Smooth muscle cell (in vitro differentiated cells): Measurements from ENCODE around the gene PBX4. TPM values are rescaled to one million over a fixed set of nuclear protein-coding genes. Genes with fewer than 3 reads are reported as not detected.

Source experiments
- DNase-seq: peaks from one replicate; lab custom pipeline; 2025; ENCODE audit not compliant: unreplicated experiment; lab: John Stamatoyannopoulos, UW
- H2AFZ ChIP-seq: fragments of 200-600 bp; sonication (generic); 2 replicates; pipeline ENCODE4 v1.6.0; 2016; ENCODE audit warnings: antibody characterized with exemption, low read depth, mild to moderate bottlenecking
- H3F3A ChIP-seq: fragments of 200-600 bp; sonication (generic); 2 replicates; pipeline ENCODE4 v1.6.0; 2017; ENCODE audit warnings: antibody characterized with exemption, low read depth
- H3K27ac ChIP-seq: fragments of 200-600 bp; sonication (generic); 2 replicates; pipeline ENCODE4 v1.5.1; 2016; ENCODE audit warnings: low read depth, mild to moderate bottlenecking
- H3K27me3 ChIP-seq: fragments of 200-600 bp; sonication (generic); 2 replicates; pipeline ENCODE4 v1.6.1; 2016; ENCODE audit warnings: low read depth, mild to moderate bottlenecking
- H3K36me3 ChIP-seq: fragments of 200-600 bp; sonication (generic); 2 replicates; pipeline ENCODE4 v1.5.1; 2016; ENCODE audit warnings: low read depth
- H3K4me1 ChIP-seq: fragments of 200-600 bp; sonication (generic); 2 replicates; pipeline ENCODE4 v1.5.1; 2016; ENCODE audit warnings: low read depth
- H3K4me2 ChIP-seq: fragments of 200-600 bp; sonication (generic); 2 replicates; pipeline ENCODE4 v1.6.0; 2016; ENCODE audit warnings: mild to moderate bottlenecking
- H3K4me3 ChIP-seq: fragments of 200-600 bp; sonication (generic); 2 replicates; pipeline ENCODE4 v1.5.1; 2016; ENCODE audit warnings: mild to moderate bottlenecking
- H3K79me2 ChIP-seq: fragments of 200-600 bp; sonication (generic); 2 replicates; pipeline ENCODE4 v1.6.0; 2016; ENCODE audit warnings: low read depth, mild to moderate bottlenecking
- H3K9ac ChIP-seq: fragments of 200-600 bp; sonication (generic); 2 replicates; pipeline ENCODE4 v1.6.0; 2016; ENCODE audit warnings: low read depth
- H3K9me3 ChIP-seq: fragments of 200-600 bp; sonication (generic); replicated peaks from 2 replicates; pipeline ENCODE4 v1.5.1; 2016; ENCODE audit warnings: low read depth
- H4K20me1 ChIP-seq: fragments of 200-600 bp; sonication (generic); 2 replicates; pipeline ENCODE4 v1.6.0; 2016; ENCODE audit warnings: low read depth
- WGBS: methylation state at CpG from one replicate; pipeline ENCODE4 v1.1.7; 2016; ENCODE audit warnings: low lambda C conversion rate; 5-methylcytosine and 5-hydroxymethylcytosine counted together
- polyA plus RNA-seq: library from polyadenylated mRNA; unstranded; fragments of >200 nt; fragmentation: Nextera tagmentation; extraction: Ambion mirVana; gene quantifications from 2 replicates; pipeline ENCODE4 v1.2.1, GENCODE V29; 2016
- total RNA-seq: library from RNA; depleted of rRNA; stranded (reverse); fragments of >200 nt; gene quantifications from 2 replicates; pipeline ENCODE4 v1.2.3, GENCODE V29; 2014
- TF ChIP-seq, protein P1 (sequence below): fragments of 200-600 bp; sonication (generic); IDR thresholded peaks from 2 replicates; pipeline ENCODE4 v1.5.1; 2017; ENCODE audit warnings: borderline replicate concordance, mild to moderate bottlenecking, antibody characterized with exemption; ENCODE audit not compliant: insufficient read depth, poor library complexity, severe bottlenecking

Gene PBX4
- total and polyA plus RNA-seq, 2 experiments from 2014 or later, result 1.7 to 2.5 TPM

DNA sequence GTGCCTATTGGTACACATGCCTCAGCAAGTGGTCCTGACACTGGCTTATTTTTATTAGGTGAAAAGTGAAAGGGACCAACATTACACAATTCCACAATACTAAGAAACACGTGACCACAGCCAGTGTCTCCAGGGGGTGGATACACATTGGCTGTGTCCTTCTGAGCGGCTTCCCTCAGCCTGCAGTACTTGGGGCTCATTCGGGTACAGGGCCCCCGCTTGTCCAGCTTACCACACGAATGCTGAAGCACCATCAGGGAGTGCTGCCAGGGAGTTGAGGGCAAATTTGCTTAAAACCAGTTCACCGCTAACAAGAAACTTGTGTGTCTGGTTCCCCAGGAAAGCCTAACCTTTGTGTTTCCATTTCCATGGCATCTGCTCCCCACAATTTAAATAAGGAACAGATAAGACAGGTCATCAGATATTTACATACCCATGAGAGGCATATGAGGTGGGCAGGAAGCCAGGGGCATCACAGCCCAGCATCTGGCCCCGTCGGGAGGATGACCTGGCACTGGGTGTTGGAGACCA is 23.3 kb downstream of the PBX4 start:
- H3K4me2 ChIP-seq, result no peak overlapping the region
- DNase-seq, result no peak
- H3K79me2 ChIP-seq, result no peaks in the 10 kb centered on the region
- H4K20me1 ChIP-seq, result no peaks in the 10 kb centered on the region
- H3K9me3 ChIP-seq, result no peaks in the 10 kb centered on the region
- no peaks in the 10 kb centered on the region for H3K27me3 ChIP-seq
- no peak overlapping the region for H3K9ac ChIP-seq
- no peaks in the 10 kb centered on the region for H3K36me3 ChIP-seq
- peaks cover 6% of the 10 kb centered on the region for H3K4me1 ChIP-seq
- H3K4me3 ChIP-seq, result no peak overlapping the region
- WGBS, result 75% methylated on average over 8 of the region's 8 CpGs
- no peak overlapping the region for H2AFZ ChIP-seq
- no peak overlapping the region for H3K27ac ChIP-seq
- TF ChIP-seq, protein P1, sequence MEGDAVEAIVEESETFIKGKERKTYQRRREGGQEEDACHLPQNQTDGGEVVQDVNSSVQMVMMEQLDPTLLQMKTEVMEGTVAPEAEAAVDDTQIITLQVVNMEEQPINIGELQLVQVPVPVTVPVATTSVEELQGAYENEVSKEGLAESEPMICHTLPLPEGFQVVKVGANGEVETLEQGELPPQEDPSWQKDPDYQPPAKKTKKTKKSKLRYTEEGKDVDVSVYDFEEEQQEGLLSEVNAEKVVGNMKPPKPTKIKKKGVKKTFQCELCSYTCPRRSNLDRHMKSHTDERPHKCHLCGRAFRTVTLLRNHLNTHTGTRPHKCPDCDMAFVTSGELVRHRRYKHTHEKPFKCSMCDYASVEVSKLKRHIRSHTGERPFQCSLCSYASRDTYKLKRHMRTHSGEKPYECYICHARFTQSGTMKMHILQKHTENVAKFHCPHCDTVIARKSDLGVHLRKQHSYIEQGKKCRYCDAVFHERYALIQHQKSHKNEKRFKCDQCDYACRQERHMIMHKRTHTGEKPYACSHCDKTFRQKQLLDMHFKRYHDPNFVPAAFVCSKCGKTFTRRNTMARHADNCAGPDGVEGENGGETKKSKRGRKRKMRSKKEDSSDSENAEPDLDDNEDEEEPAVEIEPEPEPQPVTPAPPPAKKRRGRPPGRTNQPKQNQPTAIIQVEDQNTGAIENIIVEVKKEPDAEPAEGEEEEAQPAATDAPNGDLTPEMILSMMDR, result no peak
- no peaks in the 10 kb centered on the region for H3F3A ChIP-seq

DNA sequence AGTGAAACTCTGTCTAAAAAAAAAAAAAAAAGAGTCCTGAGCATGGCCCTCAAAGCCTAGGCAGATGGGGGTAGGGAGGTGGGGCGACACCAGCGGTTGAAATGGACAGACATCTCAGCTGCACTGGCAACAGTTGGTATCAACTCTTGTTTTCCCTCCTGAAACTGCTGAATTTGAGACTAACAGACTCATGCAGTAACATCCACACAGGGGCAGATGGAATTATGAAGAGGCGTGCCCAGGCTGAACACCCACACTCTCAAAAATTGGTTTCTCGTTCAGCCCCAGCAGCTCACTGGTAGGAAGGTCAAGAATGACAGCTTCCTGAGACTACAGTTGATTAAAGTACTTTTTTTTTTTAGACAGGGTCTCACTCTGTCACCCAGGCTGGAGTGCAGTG is 24.1 kb downstream of the PBX4 start:
- no peak overlapping the region for H3K4me3 ChIP-seq
- H4K20me1 ChIP-seq, result no peaks in the 10 kb centered on the region
- TF ChIP-seq, protein P1, result no peak
- no peaks in the 10 kb centered on the region for H3K36me3 ChIP-seq
- 92% methylated on average over 4 of the region's 4 CpGs for WGBS
- H3F3A ChIP-seq, result no peaks in the 10 kb centered on the region
- peaks cover 6% of the 10 kb centered on the region for H3K4me1 ChIP-seq
- no peak overlapping the region for H2AFZ ChIP-seq
- H3K79me2 ChIP-seq, result no peaks in the 10 kb centered on the region
- no peak overlapping the region for H3K9ac ChIP-seq
- H3K27ac ChIP-seq, result no peak overlapping the region
- no peak overlapping the region for H3K4me2 ChIP-seq
- no peaks in the 10 kb centered on the region for H3K27me3 ChIP-seq
- no peaks in the 10 kb centered on the region for H3K9me3 ChIP-seq
- no peak for DNase-seq

DNA sequence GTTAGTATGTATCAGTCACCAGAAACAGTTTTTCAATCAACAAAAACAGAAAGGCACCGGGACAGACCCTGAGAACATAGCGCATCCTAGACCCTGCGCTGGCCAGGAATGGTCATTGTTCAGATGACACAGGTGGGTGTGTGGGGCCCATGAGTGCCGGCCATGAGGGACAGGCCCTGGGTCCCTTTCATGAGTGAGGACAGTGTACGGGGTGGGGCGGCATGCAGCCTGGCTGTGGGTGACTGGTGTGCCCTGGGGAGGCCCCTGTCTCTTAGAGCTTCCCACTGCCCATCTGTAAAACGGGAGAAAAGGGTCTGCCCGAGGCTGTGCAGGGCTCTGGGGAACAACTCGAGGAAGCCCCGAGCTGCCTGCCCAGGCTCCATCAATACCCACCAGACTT is 25.8 kb downstream of the PBX4 start:
- Histone ChIP-seq H3K9ac (no peak overlapping the region), H3K79me2 (no peaks in the 10 kb centered on the region), H3K4me2 (no peak overlapping the region), H3K27me3 (no peaks in the 10 kb centered on the region), H3K36me3 (no peaks in the 10 kb centered on the region), H4K20me1 (no peaks in the 10 kb centered on the region), H3K9me3 (no peaks in the 10 kb centered on the region), H3K4me3 (no peak overlapping the region), H2AFZ (no peak overlapping the region), H3K27ac (no peak overlapping the region), H3K4me1 (peaks cover 6% of the 10 kb centered on the region), H3F3A (no peaks in the 10 kb centered on the region)
- TF ChIP-seq, protein P1, result no peak
- 95% methylated on average over 10 of the region's 10 CpGs for WGBS
- DNase-seq, result no peak

DNA sequence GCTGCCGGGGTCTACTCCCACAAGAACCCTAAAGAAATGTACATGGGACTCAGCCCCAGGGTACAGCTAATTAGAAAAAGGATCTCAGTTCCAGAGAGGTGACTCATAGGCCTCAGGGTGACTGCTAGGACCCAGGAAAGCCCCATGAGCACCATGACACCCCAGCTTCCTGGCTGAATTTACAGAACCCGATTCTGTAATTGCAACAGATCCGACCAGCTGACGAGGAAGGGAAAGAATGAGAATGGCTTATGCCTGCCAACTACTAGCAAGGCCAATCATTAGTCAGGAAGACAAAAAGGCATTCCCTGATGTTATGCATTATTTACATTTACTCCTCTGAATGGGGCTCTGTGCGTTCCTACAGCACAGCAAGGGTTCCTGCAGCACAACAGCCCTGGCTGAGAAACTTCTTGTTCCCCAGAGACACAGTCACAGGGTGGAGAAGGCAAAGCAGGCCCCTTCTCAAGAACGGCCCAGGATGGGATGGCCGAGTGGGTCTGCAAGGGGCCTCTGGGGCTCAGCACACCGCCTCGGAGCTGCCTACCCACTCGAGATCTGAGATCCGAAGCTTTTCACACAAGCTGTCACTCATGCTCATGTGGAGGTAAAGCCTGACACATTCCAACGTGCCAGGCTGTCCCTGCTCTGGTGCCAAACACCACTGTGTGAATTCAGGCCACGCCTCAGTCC is 27.2 kb downstream of the PBX4 start:
- Histone ChIP-seq H3K36me3 (no peaks in the 10 kb centered on the region), H3K4me1 (peaks cover 6% of the 10 kb centered on the region), H3K9me3 (no peaks in the 10 kb centered on the region), H3K9ac (peak overlapping the region; percentile 71), H3K79me2 (no peaks in the 10 kb centered on the region), H3K27ac (peak overlapping the region; percentile 83), H3K4me2 (peak overlapping the region; percentile 76), H2AFZ (no peak overlapping the region), H3K4me3 (no peak overlapping the region), H3K27me3 (no peaks in the 10 kb centered on the region), H4K20me1 (no peaks in the 10 kb centered on the region), H3F3A (no peaks in the 10 kb centered on the region)
- TF ChIP-seq, protein P1, result no peak
- DNase-seq, result peak; percentile 26
- 39% methylated on average over 13 of the region's 13 CpGs for WGBS
